ENCODE data around the gene BBS1. TPM values are rescaled to one million over a fixed set of nuclear protein-coding genes. Genes with fewer than 3 reads are reported as not detected.

Gene BBS1
- total RNA-seq, 1 donor from 2014 or later, result 33.5 TPM

DNA sequence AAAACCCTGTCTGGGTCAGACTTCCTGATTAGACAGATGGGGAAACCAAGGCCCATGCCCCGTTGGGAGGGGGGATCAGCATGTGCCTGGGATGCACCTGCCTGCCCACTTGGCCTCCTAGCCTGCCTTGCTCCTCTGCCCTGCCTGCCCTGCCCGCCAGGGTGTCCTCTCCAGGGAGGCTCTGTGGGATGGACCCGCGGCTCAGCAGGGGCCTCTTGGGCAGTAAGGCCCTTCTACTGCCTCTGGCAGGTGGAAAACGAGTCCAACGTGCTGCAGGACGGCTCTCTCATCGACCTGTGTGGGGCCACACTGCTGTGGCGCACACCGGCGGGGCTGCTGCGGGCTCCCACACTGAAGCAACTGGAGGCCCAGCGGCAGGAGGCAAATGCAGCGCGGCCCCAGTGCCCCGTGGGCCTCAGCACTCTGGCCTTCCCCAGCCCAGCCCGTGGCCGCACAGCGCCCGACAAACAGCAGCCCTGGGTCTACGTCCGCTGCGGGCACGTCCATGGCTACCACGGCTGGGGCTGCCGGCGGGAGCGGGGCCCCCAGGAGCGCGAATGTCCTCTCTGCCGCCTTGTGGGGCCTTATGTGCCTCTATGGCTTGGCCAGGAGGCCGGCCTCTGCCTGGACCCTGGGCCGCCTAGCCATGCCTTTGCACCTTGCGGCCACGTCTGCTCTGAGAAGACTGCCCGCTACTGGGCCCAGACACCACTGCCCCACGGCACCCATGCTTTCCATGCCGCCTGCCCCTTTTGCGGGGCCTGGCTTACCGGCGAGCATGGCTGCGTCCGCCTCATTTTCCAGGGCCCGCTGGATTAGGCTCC is 34.9 kb upstream of the BBS1 start:
- TF ChIP-seq, protein P1, sequence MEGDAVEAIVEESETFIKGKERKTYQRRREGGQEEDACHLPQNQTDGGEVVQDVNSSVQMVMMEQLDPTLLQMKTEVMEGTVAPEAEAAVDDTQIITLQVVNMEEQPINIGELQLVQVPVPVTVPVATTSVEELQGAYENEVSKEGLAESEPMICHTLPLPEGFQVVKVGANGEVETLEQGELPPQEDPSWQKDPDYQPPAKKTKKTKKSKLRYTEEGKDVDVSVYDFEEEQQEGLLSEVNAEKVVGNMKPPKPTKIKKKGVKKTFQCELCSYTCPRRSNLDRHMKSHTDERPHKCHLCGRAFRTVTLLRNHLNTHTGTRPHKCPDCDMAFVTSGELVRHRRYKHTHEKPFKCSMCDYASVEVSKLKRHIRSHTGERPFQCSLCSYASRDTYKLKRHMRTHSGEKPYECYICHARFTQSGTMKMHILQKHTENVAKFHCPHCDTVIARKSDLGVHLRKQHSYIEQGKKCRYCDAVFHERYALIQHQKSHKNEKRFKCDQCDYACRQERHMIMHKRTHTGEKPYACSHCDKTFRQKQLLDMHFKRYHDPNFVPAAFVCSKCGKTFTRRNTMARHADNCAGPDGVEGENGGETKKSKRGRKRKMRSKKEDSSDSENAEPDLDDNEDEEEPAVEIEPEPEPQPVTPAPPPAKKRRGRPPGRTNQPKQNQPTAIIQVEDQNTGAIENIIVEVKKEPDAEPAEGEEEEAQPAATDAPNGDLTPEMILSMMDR (IDR thresholded peaks at IDR 0.05), result no peak
- Histone ChIP-seq H3K9me3 (no peaks in the 10 kb centered on the region), H3K4me1 (peaks cover 10% of the 10 kb centered on the region), H3K4me3 (no peak overlapping the region), H3K27me3 (no peaks in the 10 kb centered on the region), H3K27ac (no peak overlapping the region), H3K36me3 (peaks cover 7% of the 10 kb centered on the region)
- intact Hi-C loops (cut with DNase I), result no loop called here
- no peak for ATAC-seq
- no peak for DNase-seq

GRCh38 chr11:66476173-66476840 is 34.1 kb upstream of the BBS1 start:
- peaks cover 15% of the 10 kb centered on the region for H3K4me1 ChIP-seq
- H3K27me3 ChIP-seq, result no peaks in the 10 kb centered on the region
- ATAC-seq (no peak), DNase-seq (no peak)
- H3K4me3 ChIP-seq, result no peak overlapping the region
- no peak overlapping the region for H3K27ac ChIP-seq
- H3K9me3 ChIP-seq, result no peaks in the 10 kb centered on the region
- TF ChIP-seq, protein P1 (IDR thresholded peaks at IDR 0.05), result no peak
- peaks cover 7% of the 10 kb centered on the region for H3K36me3 ChIP-seq
- intact Hi-C loops (cut with DNase I), result no loop called here

GRCh38 chr11:66476841-66477251 is 33.6 kb upstream of the BBS1 start:
- Histone ChIP-seq H3K9me3 (no peaks in the 10 kb centered on the region), H3K4me3 (no peak overlapping the region), H3K27ac (no peak overlapping the region), H3K4me1 (peaks cover 15% of the 10 kb centered on the region), H3K36me3 (peaks cover 7% of the 10 kb centered on the region), H3K27me3 (no peaks in the 10 kb centered on the region)
- intact Hi-C loops (cut with DNase I), result no loop called here
- no peak for ATAC-seq
- TF ChIP-seq, protein P1 (IDR thresholded peaks at IDR 0.05), result no peak
- no peak for DNase-seq

GRCh38 chr11:66477263-66478201 is 32.9 kb upstream of the BBS1 start:
- H3K4me3 ChIP-seq, result no peak overlapping the region
- peak; percentile 51 for DNase-seq
- H3K27me3 ChIP-seq, result no peaks in the 10 kb centered on the region
- peaks cover 15% of the 10 kb centered on the region for H3K4me1 ChIP-seq
- TF ChIP-seq, protein P1 (IDR thresholded peaks at IDR 0.05), result no peak
- ATAC-seq, result no peak
- no peaks in the 10 kb centered on the region for H3K9me3 ChIP-seq
- intact Hi-C loops (cut with DNase I), result no loop called here
- H3K36me3 ChIP-seq, result peaks cover 3% of the 10 kb centered on the region
- H3K27ac ChIP-seq, result no peak overlapping the region

DNA sequence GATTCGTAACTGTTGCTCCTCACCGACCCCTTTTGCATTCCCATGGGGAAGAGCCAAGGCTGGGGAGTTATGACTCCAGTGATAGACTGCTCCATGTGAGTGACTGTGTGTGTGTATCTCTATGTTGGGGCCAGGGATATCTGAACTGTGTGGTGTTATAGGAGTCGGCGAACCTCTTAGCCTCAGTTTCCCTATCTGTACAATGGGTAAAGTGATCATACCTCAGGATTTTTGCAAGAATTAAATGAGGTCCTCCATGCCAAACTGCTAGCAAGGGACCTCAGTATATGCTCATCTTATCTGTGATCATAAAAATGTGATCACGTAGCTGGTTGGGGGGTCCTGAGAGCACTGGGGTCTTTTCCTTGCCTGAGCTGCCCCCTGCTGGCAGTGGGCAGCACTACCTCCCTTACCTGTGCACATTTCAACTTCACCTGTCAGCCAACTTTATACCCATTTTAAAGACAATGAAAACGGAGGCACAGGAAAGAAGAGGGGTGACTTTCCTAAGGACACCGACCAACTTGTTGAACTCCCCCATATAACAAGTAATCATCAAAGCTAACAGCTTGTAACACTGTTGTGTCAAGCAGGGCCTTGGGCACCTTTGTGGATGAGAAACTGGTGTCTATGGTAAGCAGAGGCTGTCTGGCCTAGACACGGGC is 31.6 kb upstream of the BBS1 start:
- TF ChIP-seq, protein P1 (IDR thresholded peaks at IDR 0.05), result peak; percentile 75
- intact Hi-C loops (cut with DNase I), result no loop called here

More for the DNA sequence above, 31.6 kb upstream of the BBS1 start:
- peak; percentile 54 for DNase-seq
- Histone ChIP-seq H3K9me3 (no peaks in the 10 kb centered on the region), H3K4me1 (peaks cover 15% of the 10 kb centered on the region), H3K4me3 (peak overlapping the region; percentile 94), H3K36me3 (peaks cover 12% of the 10 kb centered on the region), H3K27me3 (no peaks in the 10 kb centered on the region), H3K27ac (peak overlapping the region; percentile 98)
- no peak for ATAC-seq
